ENCODE results near the gene THSD4.

DNA sequence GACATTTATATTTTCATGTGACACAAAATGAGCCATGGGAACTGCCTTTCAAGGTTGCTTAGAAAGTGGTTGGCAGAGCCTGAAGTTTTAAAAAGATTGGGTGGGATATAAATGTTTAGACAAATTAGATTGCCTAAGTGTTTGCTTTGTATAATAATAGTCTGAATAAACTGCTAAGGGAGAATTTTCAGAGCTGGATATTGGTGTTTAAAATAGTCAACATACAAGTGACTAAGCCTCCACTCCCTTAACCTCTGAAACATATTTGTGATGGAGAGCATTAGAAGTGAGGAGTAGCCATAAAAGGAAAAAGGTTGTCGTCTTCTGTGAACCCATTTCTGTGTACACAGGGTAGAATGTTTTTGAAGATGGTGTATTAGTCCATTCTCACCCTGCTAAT is 201.6 kb downstream of the THSD4 start:
- TF ChIP-seq CTCF (conservative IDR thresholded peaks at IDR 0.05) (no peak), ZFX (IDR thresholded peaks at IDR 0.05) (no peak)

Data from C4-2B (cell line).